ENCODE measurements around the gene RECQL.

- TF ChIP-seq CTCF (IDR thresholded peaks at IDR 0.05; ENCODE audit: low read length) (no peak), EZH2 (IDR thresholded peaks at IDR 0.05; ENCODE audit: borderline replicate concordance, low read length) (no peak)
Observed at GRCh38 chr12:21434699-21435098, 66.7 kb downstream of the RECQL start.
